ENCODE data around the gene OR7C1.
"Not testable (repeated sequence)": the region's sequence is repeated elsewhere in the genome, so short reads cannot be mapped to it uniquely, and the experiment has no call there.

Gene OR7C1

DNA sequence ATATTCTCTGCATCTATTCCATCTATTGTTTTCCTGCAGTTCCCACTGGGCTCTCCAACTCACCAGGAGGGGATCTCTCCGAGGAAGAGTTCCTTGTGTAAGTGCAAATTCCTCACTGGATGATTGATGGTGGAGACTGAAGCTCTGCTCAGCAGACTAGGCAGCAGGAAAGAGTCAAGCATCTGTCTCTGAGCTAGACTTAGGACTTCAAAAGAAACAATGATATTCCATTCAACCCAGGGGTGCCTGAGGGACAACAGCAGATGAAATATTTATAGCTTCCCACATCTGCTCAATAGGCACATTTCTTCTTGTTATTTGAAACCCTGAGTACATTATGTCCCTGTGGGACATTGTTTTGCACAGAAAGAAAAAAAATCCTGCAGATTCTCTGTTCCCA, at the start of gene OR7C1, which contains the start of gene OR7A5:
Gene OR7C1 (minus strand): TSS at position 175 of the 400 bp plus-strand sequence. CDS start 35,049 bp downstream, outside the sequence.
Gene OR7A5 (minus strand): TSS at position 175 of the 400 bp plus-strand sequence. CDS start 6,944 bp downstream, outside the sequence.
- DNase-seq (ENCODE audit: low spot score), result no peak

DNA sequence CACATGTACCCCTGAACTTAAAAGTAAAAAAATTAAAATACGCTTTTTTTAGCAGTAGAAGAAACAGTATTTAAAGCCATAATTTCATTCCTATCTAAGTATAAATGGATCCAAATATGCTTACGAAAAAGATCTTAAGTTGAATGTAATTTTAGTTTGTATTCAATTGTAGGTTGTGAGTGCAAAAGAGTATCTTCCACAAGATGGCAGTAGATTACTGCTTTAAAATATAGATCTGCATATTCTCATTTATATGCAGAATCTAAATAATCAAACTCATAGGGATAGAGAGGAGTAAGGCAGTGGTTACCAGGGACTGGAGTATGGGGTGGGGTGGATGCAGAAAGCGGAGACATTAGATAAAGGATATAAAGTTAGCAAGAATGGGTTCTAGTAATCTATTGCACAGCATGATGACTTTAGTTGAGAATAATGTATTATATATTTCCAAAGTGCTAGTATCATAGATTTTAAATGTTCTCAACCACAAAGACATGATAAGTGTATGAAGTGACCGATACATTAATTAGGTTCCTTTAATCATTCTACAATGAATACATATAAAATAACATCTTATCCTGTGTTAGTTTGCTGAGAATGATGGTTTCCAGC, 36.7 kb upstream of the OR7C1 start:
- no peak for DNase-seq (ENCODE audit: low spot score)

DNA sequence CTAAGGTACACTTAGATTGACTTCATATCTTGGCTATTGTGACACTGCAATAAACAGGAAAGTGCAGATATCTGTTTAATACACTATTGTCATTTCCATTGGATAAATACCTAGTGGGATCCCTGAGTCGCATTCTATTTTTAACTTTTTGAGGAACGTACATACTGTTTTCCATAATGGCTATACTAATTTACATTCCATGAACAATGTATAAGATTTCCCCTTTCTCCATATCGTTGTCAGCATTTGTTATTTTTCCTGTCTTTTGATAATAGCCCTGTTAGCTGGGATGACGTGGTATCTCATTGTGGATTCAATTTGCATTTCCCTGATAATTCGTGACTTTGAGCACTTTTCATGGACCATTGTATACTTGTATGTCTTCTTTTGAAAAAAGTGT, 33.5 kb upstream of the OR7C1 start:
- no peak for DNase-seq (ENCODE audit: low spot score)

GRCh38 chr19:14848822-14849221, 13.8 kb upstream of the OR7C1 start, which contains the start of gene OR7A10:
OR7A10 (minus strand) TSS chr19:14848922; CDS start chr19:14841877, 7,045 bp downstream.
- DNase-seq (ENCODE audit: low spot score), result no peak

DNA sequence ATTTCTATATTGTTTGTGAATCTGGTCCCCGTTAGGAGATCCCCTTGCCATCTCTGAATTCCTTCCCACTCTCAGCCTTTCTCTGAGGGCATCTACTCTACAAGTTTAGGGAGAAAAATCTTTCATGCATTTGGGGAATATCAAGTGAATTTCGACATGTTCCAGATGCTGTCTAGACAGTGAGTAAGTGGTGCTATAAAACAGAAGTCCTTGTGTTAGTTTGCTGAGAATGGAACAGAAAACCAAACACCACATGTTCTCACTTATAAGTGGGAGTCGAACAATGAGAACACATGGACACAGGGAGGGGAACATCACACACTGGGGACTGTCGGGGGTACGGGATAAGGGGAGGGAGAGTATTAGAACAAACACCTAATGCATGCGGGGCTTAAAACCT, 8.6 kb upstream of the OR7C1 start:
- no peak for DNase-seq (ENCODE audit: low spot score)

DNA sequence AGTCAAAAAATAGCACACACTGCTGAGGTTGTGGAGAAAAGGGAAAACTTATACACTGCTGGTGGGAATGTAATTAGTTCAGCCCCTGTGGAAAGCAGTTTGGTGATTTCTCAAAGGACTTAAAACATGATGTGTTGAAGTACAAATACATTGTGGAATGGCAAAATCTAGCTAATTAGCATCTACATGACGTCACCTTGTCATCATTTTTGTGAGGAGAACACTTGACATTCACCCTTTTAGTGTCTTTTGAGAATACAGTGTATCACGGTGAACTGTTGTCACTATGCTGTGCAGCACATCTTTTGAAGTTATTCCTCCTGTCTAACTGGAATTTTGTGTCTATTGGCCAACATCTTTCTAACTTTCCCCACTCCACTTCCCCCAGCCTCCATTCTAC, 8.2 kb upstream of the OR7C1 start:
- no peak for DNase-seq (ENCODE audit: low spot score)

DNA sequence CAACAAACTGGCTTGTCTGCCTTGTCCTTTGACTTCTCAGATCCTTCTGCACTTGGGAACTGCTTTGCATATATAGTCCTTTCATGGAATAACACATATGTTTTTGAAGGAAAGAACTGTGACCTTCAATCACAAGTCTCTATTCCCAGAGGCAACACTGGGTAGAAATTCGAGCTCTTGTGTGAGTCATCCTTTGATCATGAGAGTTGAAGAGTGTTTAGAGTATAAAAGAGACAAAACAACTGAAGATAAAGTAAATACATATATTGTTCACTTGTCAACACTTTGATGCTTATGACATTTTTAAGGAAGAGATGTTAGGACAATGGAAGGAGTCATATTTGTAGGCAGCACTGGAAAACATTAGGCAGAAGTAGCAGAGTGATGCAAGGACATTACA, 5.2 kb upstream of the OR7C1 start:
- DNase-seq (ENCODE audit: low spot score), result no peak

- no peak for DNase-seq (ENCODE audit: low spot score)
These were observed 2.4 kb upstream of the OR7C1 start for GRCh38 chr19:14837391-14837790.

GRCh38 chr19:14830702-14831101, 4.3 kb downstream of the OR7C1 start:
- no peak for DNase-seq (ENCODE audit: low spot score)

DNA sequence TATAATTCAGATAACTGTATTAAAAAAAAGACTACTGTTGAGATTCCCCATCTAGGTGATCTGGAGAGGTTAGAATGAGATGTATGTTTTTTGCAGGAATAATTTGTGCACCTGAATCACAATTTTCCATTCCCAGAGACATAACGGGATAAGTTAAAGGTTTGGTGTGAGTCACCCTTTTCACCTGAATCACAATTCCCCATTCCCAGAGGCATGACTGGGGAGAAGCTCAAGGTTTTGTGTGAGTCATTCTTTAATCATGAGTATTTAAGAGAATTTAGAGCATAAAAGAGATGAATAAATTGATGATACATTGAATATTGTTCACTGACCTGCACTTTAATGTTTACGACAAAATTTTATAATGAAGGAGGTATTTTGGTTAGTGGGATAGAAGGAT, 9.0 kb downstream of the OR7C1 start:
- no peak for DNase-seq (ENCODE audit: low spot score)

- DNase-seq (ENCODE audit: low spot score), result no peak
These were observed 13.0 kb downstream of the OR7C1 start for GRCh38 chr19:14821937-14822336.

GRCh38 chr19:14818588-14818987, 16.4 kb downstream of the OR7C1 start:
- no peak for DNase-seq (ENCODE audit: low spot score)

- no peak for DNase-seq (ENCODE audit: low spot score)
These were observed 17.9 kb downstream of the OR7C1 start for GRCh38 chr19:14817052-14817451.

GRCh38 chr19:14814982-14815652, 19.9 kb downstream of the OR7C1 start:
- DNase-seq (ENCODE audit: low spot score), result no peak

DNA sequence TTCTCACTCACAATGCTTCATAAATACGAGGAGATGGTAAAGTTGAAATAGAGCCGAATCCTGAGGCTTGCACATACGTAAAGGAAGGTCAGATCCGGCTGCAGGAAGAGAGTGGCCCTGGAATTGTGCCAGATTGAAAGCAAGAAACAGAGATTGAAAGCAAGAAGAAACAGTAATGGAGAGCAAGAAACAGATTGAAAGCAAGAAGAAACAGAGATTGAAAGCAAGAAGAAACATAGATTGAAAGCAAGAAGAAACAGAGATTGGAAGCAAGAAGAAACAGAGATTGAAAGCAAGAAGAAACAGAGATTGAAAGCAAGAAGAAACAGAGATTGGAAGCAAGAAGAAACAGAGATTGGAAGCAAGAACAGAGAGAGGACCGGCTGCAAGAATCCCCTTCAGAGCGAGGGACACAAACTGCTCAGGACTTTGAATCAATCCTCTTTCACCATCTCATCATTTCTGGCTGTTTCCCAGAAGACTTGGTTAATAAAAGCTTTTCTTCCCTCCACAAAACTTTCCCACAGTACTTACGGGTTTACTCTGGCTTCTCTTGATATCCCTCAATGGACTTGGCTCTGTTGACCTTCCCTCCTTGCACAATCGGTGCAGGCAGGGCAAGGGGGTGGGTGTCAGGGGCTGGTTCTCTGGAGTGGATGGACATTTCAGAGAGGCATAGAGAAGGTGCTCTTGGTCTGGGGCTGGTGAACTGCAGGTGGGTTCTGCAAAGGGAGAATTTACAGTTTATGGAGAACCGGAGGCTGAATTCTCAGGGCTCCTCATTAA, 25.5 kb downstream of the OR7C1 start:
- no peak for DNase-seq (ENCODE audit: low spot score)

GRCh38 chr19:14804765-14805164, 30.2 kb downstream of the OR7C1 start:
- no peak for DNase-seq (ENCODE audit: low spot score)

DNA sequence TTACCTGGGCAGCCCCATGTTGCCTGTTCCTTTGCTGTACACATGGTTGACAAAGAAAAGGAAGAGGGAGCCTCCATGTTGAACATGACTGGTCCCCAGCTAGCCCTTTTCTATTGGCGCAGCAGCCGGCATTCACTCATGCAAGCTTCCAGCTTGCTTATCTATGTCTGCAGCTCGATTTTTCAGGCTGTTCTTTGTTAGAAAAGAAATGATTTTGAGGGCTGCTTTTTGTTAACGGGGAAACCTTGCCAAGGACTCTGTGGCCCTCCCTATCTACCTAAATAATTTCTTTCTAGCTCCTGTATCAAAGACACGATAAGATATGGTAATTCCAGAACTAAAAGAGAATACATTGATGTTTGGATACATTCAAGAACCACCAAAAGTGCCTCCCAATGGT, 36.2 kb downstream of the OR7C1 start:
- DNase-seq (ENCODE audit: low spot score), result no peak

GRCh38 chr19:14796021-14796420, 39.0 kb downstream of the OR7C1 start:
- no peak for DNase-seq (ENCODE audit: low spot score)

DNA sequence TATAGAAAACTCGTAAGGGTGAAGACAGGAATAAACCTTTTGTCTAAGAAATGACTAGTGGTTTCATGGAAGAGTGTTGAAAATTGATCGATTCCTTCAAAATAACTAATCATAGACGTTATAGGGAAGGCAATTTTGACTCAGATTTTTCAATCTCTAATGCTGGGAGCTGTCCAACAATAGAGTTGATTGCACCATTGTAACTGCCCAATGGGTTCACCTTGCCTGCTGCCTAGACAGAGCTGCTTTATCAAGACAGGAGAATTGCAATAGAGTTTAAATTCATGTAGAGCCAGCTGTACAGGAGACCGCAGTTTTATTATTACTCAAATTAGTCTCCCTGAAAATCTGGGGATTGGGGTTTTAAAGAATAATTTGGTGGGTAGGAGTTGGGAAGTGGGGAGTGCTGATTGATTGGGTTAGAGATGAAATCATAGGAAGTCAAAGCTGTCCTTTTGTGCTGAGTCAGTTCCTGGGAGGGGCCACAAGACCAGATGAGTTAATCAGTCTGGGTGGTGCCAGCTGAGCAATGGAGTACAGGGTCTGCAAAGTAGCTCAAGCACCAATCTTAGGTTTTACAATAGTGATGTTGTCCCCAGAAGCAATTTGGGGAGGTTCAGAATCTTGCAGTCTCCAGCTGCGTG, 39.8 kb downstream of the OR7C1 start:
- DNase-seq (ENCODE audit: low spot score), result no peak

DNA sequence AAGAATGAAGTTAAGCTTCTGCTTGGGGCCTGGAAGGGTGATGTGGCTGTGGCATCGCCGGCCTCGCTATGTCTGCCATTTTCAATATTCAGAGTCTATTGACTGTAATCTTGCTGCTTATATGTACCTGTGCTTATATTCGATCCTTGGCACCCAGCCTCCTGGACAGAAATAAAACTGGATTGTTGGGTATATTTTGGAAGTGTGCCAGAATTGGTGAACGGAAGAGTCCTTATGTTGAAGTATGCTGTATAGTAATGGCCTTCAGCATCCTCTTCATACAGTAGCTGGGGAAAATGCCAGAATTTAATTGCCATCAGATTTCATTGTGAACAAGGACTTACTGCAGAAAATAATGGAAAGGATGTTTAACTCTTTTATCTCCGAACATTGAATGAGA, 42.7 kb downstream of the OR7C1 start:
- DNase-seq (ENCODE audit: low spot score), result not testable (repeated sequence)

DNA sequence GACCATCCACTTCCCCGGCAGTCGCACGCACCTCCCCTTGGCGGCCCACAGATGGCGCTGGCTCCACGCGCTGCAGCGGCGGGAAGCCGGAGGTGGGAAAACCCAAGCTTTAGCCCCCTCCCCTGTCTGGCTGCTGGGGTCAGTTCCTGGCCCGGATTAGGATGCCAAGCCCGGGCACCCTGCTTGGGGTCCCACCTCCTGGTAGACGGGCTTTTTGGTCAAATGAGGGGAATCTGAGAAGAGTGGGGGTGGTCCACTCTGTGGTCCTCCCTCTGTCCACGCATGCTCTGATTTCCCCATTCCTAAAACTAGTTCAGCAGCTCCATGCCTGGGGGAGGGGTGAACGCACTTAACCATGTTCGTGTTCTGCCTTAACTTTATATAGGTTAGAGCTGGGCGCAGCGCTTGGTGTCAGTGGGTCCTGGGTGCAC, 48.5 kb downstream of the OR7C1 start:
- DNase-seq (ENCODE audit: low spot score), result peak; percentile 81

DNA sequence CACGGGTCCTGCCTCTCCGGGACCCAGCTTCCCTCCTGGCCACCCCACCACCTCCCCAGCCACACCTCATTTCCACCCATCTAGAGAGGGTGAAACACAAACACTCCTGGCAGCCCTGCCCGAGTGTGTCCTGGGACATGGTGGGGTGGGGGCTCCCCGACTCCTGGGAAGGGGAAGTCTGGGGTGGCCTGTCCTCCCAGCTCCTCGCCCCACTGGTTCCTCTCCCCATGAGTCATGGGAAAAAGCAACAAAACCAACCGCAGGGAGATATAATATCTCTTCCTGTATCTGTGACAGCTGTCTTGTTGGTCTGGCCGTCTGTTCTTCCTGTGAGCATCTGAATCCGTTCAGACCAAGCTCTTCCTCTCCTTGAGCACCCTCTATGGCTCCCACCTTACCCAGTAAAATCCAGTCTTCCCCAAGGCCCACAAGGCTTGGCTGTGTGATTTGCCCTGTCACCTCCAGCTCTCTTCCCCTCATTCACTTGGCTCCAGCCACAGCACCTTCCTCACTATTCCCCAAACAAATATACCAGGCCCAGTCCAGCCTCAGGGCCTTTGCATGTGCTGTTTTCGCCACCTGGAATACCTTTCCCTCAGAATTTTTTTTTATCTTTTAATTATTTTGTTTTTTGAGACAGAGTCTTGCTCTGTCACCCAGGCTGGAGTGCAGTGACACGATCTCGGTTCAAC, 49.7 kb downstream of the OR7C1 start:
- not testable (repeated sequence) for DNase-seq (ENCODE audit: low spot score)
